NCI-H146 treated with DMSO at 0.1 percent for 48 hours (cell line): Measurements from ENCODE around the gene CYP2C19.
"Not testable (repeated sequence)": the region's sequence is repeated elsewhere in the genome, so short reads cannot be mapped to it uniquely, and the experiment has no call there.

Experiments
- DNase-seq: peaks from one replicate; lab custom pipeline; 2025; ENCODE audit not compliant: unreplicated experiment; lab: John Stamatoyannopoulos, UW

CYP2C19 gene

DNA sequence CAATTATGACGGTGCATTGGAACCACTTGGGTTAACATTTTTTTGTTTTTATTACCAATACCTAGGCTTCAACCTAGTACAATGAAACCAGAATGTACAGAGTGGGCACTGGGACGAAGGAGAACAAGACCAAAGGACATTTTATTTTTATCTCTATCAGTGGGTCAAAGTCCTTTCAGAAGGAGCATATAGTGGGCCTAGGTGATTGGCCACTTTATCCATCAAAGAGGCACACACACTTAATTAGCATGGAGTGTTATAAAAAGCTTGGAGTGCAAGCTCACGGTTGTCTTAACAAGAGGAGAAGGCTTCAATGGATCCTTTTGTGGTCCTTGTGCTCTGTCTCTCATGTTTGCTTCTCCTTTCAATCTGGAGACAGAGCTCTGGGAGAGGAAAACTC lies at the start of gene CYP2C19:
CYP2C19 (plus strand) TSS at position 289 of the 400 bp plus-strand sequence; CDS start at position 314, 25 bp downstream.
- DNase-seq = no peak

DNA sequence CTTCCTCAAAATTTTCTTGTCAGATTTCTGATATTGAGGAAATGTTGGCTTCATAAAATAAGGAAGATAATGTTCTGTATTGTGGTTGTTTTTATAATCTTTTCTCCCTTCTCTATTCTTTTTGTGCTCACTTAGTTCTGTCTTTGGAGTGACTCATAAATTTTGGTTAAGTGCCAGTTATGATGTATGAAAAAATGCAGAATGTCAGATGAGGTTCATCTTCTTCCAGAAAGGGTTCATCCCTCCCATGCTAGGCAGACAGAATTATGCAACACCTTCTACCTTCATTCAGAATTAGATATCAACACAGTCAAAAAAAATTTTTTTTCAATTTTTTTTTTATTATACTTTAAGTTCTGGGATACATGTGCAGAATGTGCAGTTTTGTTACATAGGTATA lies 36.6 kb upstream of the CYP2C19 start:
- no peak for DNase-seq

GRCh38 chr10:94735197-94735596 lies 27.3 kb upstream of the CYP2C19 start:
- no peak for DNase-seq

GRCh38 chr10:94738588-94738987 lies 23.9 kb upstream of the CYP2C19 start:
- DNase-seq = no peak

- DNase-seq = no peak
These were observed 15.3 kb upstream of the CYP2C19 start for GRCh38 chr10:94747137-94747536.

- DNase-seq = no peak
These were observed 14.6 kb upstream of the CYP2C19 start for GRCh38 chr10:94747838-94748237.

DNA sequence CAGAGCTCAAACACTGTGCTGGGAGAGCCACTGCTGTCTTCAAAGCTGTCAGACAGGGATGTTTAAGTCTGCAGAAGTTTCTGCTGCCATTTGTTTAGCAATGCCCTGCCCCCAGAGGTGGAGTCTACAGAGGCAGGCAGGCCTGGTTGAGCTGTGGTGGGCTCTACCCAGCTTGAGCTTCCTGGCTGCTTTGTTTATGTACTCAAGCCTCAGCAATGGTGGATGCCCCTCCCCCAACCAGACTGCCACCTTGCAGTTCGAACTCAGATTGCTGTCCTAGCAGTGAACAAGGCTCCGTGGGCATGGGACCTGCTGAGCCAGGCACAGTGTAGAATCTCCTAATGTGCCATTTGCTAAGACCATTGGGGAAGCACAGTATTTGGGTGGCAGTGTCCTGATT lies 4.6 kb upstream of the CYP2C19 start:
- no peak for DNase-seq

- no peak for DNase-seq
These were observed 1.8 kb upstream of the CYP2C19 start for GRCh38 chr10:94760586-94761178.

GRCh38 chr10:94775425-94775824 lies 12.9 kb downstream of the CYP2C19 start:
- not testable (repeated sequence) for DNase-seq

- DNase-seq = no peak
These were observed 15.5 kb downstream of the CYP2C19 start for GRCh38 chr10:94777886-94778458.

- DNase-seq = no peak
These were observed 18.4 kb downstream of the CYP2C19 start for GRCh38 chr10:94780844-94781243.

- DNase-seq = no peak
These were observed 21.8 kb downstream of the CYP2C19 start for GRCh38 chr10:94784256-94784655.

DNA sequence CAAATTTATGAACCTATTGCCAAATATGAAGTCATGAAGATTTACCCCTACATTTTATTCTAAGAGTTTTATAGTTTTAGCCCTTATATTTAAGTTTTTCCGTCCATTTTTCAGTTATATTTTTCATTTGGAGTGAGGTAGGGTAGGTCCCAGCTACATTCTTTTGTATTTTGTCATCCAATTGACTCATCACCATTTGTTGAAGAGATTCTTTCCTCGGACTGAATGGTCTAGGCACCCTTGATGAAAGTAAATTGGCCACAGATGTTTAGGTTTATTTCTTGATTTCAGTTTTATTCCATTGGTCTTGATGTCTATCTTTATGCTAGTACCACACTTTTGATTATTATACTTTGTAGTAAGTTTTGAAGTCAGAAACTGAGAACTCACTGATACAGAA lies 22.7 kb downstream of the CYP2C19 start:
- no peak for DNase-seq

DNA sequence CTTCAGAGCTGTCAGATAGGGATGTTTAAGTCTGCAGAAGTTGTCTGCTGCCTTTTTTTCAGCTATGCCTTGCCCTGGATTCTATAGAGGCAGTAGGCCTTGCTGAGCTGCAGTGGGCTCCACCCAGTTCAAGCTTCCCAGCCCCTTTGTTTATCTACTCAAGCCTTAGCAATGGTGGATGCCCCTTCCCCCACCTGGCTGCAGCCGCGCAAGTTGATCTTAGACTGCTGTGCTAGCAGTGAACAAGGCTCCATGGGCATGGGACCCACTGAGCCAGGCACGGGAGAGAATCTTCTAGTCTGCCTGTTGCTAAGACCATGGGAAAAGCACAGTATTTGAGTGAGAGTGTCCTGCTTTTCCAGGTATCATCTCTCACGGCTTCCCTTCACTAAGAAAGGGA lies 38.1 kb downstream of the CYP2C19 start:
- DNase-seq = not testable (repeated sequence)

- no peak for DNase-seq
These were observed 40.8 kb downstream of the CYP2C19 start for GRCh38 chr10:94803307-94803706.

- not testable (repeated sequence) for DNase-seq
These were observed 67.5 kb downstream of the CYP2C19 start for GRCh38 chr10:94830025-94830424.

DNA sequence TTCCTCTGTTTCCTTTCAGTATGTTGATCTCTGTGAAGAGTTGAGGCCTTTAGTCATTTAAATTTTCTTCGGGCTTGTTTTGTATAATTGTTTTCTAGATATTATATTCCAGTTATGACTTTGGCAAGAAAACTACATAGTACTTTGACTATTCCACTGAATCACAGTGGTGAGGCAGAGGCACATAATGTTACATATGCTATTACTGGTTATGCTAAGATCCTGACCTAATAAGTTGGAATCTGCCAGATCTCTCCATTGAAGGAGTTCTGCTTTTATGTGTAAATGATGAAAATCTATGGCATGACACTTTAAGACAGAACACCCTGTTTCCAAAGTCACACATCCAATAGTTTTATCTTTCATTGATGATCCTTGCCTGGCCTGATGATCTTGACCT lies 83.7 kb downstream of the CYP2C19 start:
- DNase-seq = no peak

DNA sequence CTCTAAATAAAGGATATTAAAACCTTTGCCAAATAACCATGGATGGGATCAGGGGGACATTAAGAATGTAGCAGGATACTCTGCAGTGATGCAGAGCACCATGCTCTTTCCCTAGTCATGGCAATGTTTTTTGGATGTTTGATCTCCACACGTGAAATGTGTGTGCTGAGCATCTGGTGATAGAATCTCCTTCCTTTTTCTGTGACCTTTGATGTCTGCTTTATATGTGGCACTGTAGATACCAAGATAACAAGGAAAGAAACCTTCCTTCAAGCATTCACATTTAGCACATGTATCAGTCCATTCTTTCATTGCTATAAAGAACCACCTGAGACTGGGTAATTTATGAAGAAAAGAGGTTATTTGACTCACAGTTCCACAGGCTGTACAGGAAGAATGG lies 88.3 kb downstream of the CYP2C19 start:
- no peak for DNase-seq

DNA sequence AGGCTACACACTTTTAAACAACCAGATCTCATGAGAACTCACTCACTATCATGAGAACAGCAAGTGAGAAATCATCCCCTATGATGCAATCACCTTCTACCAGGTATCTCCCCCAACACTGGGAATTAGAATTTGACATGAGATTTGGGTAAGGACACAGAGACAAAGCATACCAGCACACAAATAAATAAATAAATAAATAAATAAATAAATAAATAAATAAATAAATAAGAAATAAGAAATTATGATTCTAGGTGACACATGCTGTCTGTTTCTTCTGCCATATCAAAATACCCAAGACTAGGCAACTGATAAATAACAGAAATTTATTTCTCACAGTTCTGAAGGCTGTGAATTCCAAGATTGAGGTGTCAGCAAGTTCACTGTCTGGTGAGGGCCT lies 88.8 kb downstream of the CYP2C19 start:
- DNase-seq = no peak

DNA sequence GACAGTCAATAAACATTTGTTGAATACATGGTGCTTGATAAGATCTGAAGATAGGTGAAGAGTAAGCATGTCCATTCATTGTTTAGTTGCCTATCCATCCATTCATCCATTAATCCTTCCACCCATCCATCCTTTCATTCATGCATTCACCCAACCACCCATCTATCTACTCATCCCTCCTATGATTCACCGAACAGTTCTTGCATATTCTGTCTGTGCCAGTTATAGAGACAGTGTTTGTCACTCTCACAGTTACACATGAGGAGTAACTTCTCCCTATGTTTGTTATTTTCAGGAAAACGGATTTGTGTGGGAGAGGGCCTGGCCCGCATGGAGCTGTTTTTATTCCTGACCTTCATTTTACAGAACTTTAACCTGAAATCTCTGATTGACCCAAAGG lies 90.0 kb downstream of the CYP2C19 start:
- no peak for DNase-seq

- no peak for DNase-seq
These were observed 90.6 kb downstream of the CYP2C19 start for GRCh38 chr10:94853065-94853464.

DNA sequence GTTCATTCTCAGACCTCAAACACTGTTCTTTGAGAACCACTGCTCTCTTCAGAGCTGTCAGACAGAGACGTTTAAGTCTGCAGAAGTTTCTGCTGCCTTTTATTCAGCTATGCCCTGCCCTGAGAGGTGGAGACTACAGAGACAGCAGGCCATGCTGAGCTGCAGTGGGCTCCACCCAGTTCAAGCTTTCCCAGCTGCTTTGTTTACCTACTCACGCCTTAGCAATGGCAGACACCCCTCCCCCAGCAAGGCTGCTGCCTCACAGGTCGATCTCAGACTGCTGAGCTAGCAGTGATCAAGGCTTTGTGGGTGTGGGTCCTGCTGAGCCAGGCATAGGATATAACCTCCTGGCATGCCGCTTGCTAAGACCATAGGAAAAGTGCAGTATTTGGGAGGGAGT lies 95.5 kb downstream of the CYP2C19 start:
- DNase-seq = no peak

- DNase-seq = no peak
These were observed 96.6 kb downstream of the CYP2C19 start for GRCh38 chr10:94859086-94859485.
